ENCODE results near the gene GALNT9.
"Not testable (repeated sequence)": the region's sequence is repeated elsewhere in the genome, so short reads cannot be mapped to it uniquely, and the experiment has no call there.

Gene GALNT9

GRCh38 chr12:132329036-132329719 lies at the start of gene GALNT9:
Gene GALNT9, minus strand, starts transcription at chr12:132329589. Its CDS starts 386 bp downstream, at chr12:132329203.
- DNase-seq (ENCODE audit: low read depth in 2 of 2), result no peak

- DNase-seq (ENCODE audit: low read depth in 2 of 2), result not testable (repeated sequence)
These were observed 49.7 kb upstream of the GALNT9 start for GRCh38 chr12:132379057-132379456.

- no peak for DNase-seq (ENCODE audit: low read depth in 2 of 2)
These were observed 47.8 kb upstream of the GALNT9 start for GRCh38 chr12:132377147-132377546.

GRCh38 chr12:132376464-132376830 lies 47.1 kb upstream of the GALNT9 start:
- no peak for DNase-seq (ENCODE audit: low read depth in 2 of 2)

- no peak for DNase-seq (ENCODE audit: low read depth in 2 of 2)
These were observed 46.5 kb upstream of the GALNT9 start for GRCh38 chr12:132375747-132376463.

GRCh38 chr12:132374612-132375445 lies 45.4 kb upstream of the GALNT9 start:
- DNase-seq (ENCODE audit: low read depth in 2 of 2), result no peak

GRCh38 chr12:132373901-132374611 lies 44.7 kb upstream of the GALNT9 start:
- DNase-seq (ENCODE audit: low read depth in 2 of 2), result no peak

- DNase-seq (ENCODE audit: low read depth in 2 of 2), result no peak
These were observed 38.5 kb upstream of the GALNT9 start for GRCh38 chr12:132367852-132368251.

GRCh38 chr12:132367071-132367851 lies 37.9 kb upstream of the GALNT9 start:
- no peak for DNase-seq (ENCODE audit: low read depth in 2 of 2)

- DNase-seq (ENCODE audit: low read depth in 2 of 2), result no peak
These were observed 37.0 kb upstream of the GALNT9 start for GRCh38 chr12:132366341-132366861.

GRCh38 chr12:132365226-132365625 lies 35.8 kb upstream of the GALNT9 start:
- DNase-seq (ENCODE audit: low read depth in 2 of 2), result no peak

- no peak for DNase-seq (ENCODE audit: low read depth in 2 of 2)
These were observed 35.0 kb upstream of the GALNT9 start for GRCh38 chr12:132364348-132364902.

GRCh38 chr12:132363661-132364347 lies 34.4 kb upstream of the GALNT9 start:
- DNase-seq (ENCODE audit: low read depth in 2 of 2), result no peak

- DNase-seq (ENCODE audit: low read depth in 2 of 2), result no peak
These were observed 33.7 kb upstream of the GALNT9 start for GRCh38 chr12:132362996-132363660.

- DNase-seq (ENCODE audit: low read depth in 2 of 2), result no peak
These were observed 31.8 kb upstream of the GALNT9 start for GRCh38 chr12:132360906-132361777.

- DNase-seq (ENCODE audit: low read depth in 2 of 2), result no peak
These were observed 31.0 kb upstream of the GALNT9 start for GRCh38 chr12:132360410-132360809.

GRCh38 chr12:132359971-132360370 lies 30.6 kb upstream of the GALNT9 start:
- DNase-seq (ENCODE audit: low read depth in 2 of 2), result no peak

- DNase-seq (ENCODE audit: low read depth in 2 of 2), result no peak
These were observed 30.2 kb upstream of the GALNT9 start for GRCh38 chr12:132359551-132359950.
